NCI-H82 (cell line): ENCODE measurements around the gene INTS11.

Experiments used
- DNase-seq: peaks from one replicate; lab custom pipeline; 2025; lab: John Stamatoyannopoulos, UW

Gene INTS11

GRCh38 chr1:1285102-1285571, 39.3 kb downstream of the INTS11 start:
- DNase-seq = no peak

DNA sequence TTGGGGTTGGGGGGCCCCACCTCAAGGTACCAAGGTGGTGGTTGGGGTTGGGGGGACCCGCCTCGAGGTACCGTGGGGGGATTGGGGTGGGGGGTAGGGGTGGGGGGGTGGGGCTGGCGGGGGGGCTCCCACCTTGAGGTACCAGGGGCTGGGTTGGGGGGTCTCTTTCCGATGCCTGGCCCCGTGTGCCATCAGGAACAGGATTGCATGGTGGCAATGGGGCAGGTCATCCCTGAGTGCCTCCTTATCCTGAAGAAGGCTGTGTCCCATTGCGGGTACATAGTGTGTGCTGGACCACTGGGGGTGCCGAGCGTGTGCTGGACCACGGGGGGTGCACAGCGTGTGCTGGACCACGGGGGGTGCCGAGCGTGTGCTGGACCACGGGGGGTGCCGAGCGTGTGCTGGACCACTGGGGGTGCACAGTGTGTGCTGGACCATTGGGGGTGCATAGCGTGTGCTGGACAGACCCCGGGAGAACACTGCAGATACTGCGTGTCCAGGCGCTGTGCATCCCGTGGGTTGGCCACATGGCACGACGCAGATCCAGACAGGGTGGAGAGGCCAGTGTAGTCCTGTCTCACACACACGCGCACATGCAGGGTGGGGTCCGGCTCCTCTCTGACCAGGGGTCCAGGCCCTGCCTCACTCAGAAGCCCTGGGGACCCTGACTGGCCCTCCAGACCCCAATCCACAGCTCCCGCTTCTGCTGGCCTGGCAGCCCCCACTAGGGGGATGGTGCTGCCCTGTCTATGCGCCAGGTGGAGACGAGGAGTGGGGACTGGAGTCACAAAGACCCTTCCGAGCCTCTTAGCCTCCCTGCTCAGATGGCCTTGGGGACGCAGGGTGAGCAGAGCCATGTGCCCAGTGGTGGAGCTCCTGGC, 40.0 kb downstream of the INTS11 start:
- DNase-seq = no peak

- DNase-seq = peak; percentile 58
These were observed 40.6 kb downstream of the INTS11 start for GRCh38 chr1:1283821-1284220.

- DNase-seq = no peak
These were observed 41.5 kb downstream of the INTS11 start for GRCh38 chr1:1282998-1283397.

DNA sequence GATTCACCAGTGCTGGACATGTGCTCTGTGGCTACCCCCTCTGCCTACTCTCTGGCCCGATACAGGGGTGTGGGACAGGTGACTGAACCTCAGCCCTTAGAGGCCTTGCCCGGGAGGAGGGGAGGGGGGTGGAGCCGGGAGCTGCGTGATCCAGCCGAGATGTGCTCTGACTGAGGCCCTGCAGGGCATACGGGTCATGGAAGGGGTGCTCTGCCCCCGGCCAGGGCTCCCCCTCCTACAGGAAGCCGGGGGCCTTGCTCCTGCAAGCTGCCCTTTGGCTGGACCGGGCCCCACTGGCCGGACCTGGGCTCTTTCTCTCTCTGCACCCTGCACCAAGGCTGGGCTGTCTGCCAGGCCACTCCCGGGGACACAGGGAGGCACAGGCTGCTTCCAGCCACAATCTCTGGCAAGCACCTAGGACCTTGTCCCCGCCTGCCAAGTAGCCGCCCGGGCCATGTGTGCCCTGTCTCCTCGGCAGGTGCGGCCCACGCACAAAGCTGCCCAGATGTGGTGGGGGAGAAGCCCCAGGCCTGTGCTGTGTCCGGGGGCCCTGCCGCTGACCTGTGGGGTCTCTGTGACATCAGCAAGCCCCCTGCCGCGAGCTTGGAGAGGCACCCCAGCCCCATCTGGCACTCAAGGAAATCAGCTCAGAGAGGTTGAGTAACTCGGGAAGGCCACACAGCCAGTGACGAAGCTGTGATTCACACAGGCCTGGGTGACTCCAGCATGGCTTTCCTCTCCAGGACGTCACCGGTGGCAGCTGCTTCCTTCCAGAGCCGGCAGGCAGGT, 42.7 kb downstream of the INTS11 start:
- DNase-seq = no peak

DNA sequence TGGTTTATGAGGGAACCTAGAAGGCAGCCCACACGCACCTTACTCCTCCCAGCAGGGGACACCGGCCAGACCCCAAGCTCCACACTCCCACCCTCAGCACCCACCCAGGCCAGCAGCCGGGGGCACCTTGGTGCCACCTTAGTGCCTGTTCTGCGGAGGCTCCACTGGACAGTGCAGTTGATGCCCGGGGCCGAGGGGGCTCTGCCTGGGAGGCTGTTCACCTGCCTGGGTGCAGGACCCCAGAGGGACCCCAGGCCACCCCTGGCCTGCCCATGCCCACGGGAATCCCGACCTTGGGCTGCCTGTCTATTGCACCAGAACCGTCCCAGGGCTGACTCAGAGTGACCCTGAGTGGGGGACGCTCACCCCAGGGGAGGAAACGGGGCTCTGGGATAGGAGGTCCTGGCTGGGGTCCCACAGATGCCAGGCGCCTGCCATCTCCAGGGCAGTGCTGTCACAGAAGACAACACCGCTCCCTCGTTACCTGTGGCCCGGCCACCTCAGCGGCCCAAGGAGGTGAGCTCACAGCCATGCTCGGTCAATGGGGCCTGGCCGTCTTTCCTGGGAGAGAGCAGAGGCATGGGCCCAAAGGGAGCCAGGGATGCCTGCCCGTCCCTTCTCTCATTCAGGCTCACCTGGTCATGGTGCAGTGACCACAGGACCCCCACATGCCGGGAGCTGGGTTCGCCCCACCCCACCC, 43.5 kb downstream of the INTS11 start:
- no peak for DNase-seq

GRCh38 chr1:1279028-1279427, 45.4 kb downstream of the INTS11 start:
- no peak for DNase-seq

- no peak for DNase-seq
These were observed 45.8 kb downstream of the INTS11 start for GRCh38 chr1:1278620-1279019.

DNA sequence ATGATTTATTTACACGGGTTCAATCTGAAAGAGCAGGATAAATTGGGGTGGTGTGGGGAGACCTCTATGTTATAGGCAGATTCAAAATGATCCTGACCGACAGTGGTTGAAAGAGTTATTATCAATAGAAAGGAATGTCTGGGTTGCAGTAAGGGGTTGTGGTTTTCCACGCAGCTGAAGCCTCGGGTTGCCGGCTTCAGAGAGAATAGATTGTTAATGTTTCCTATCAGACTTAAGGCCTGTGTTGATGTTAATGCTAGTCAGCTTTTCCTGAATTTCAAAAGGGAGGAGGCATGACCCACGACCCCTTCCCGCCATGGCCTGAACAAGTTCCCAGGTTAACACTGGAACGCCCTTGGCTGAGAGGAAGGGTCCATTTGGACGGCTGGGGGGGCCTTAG, 48.6 kb downstream of the INTS11 start:
- DNase-seq = no peak

- DNase-seq = no peak
These were observed 49.5 kb downstream of the INTS11 start for GRCh38 chr1:1274931-1275431.

DNA sequence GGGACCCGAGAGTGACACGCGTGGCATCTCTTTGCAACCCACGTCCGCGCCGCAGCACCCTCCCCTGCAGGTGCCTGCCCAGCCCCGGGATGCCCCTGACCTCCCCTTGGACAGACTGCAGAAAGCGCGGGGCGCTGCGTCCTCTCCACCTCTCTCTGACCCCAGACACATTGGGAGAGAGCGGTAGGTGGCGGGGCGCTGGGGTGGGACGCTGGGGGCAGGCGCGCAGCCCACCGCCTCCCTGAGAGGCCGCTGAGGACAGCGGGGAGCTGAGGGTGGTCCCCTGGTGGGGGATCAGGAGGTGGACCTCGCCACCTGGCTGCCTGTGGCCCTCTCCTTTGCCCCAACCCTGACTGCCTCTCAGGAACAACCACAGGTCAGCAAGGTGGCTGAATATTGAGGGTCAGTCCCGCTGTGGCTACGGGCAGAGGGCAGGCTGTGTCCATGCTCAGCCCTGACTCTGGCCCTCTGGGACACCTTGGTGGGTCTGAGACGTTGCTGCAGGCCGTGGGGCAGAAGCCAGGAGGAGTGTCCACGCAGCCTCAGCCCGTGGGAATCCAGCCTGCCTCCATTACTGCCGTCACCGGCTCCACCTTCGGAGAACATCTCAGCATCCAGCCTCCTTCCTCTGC, 50.0 kb downstream of the INTS11 start:
- DNase-seq = no peak

GRCh38 chr1:1273512-1274298, 50.8 kb downstream of the INTS11 start, which contains the start of gene UBE2J2:
Gene UBE2J2 (minus strand): TSS chr1:1273854. CDS start chr1:1267992, 5,862 bp downstream.
- peak; percentile 95 for DNase-seq

DNA sequence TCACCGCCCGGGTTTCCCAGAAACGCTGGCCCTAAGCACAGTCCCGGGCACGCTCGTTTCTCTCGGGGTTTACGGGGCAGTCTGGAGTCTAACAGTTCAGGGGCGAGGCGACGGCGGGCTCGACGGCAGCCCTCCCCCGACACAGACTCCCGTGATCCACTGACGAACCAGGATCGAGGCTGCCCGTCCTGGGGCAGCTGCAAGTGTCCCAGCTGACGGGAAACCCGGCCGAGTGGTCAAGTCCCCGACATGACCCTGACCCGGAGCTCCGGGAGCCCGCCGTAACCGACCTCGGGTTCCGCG, 51.3 kb downstream of the INTS11 start:
- DNase-seq = no peak

DNA sequence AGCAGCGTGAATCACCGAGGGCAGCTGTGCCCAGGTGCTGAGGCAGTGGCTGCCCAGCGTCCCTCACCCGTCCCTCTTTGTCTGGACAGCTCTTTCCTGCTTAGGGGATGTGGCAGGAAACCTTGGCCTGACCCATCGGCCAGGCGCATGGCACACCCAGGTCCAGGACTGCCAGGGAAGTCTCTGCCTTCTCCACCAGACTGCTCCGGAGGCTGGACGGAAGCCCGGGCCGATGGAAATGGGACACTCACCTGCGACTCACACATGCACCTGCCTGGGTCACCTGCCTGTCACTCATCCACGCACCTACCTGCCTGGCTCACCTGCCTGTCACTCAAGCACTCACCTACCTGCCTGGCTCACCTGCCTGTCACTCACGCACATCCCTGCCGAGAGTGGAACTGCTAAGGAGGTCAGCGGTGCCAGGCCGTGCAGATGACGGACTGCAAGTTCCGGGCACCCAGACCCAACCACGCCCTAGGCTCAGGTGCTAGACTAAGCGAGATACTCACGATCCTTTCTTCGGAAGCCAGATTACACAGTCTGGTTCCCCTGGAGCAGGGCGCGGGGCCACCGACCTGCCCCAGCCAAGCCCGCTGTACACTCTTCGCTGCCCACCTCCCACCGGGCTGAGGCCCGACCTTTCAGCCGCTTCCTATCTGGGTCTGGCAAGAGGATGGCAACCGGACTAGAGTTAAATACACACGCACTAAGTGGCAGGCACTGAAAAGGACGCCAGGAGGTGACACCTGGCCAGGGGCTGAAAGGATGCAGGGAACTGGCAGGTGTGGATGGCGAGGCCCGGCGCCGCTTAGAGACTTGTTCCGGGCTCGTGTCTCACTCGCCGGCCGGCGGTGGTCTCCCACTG, 51.9 kb downstream of the INTS11 start:
- DNase-seq = no peak

GRCh38 chr1:1270813-1271212, 53.6 kb downstream of the INTS11 start:
- no peak for DNase-seq

- no peak for DNase-seq
These were observed 56.2 kb downstream of the INTS11 start for GRCh38 chr1:1268284-1268682.

DNA sequence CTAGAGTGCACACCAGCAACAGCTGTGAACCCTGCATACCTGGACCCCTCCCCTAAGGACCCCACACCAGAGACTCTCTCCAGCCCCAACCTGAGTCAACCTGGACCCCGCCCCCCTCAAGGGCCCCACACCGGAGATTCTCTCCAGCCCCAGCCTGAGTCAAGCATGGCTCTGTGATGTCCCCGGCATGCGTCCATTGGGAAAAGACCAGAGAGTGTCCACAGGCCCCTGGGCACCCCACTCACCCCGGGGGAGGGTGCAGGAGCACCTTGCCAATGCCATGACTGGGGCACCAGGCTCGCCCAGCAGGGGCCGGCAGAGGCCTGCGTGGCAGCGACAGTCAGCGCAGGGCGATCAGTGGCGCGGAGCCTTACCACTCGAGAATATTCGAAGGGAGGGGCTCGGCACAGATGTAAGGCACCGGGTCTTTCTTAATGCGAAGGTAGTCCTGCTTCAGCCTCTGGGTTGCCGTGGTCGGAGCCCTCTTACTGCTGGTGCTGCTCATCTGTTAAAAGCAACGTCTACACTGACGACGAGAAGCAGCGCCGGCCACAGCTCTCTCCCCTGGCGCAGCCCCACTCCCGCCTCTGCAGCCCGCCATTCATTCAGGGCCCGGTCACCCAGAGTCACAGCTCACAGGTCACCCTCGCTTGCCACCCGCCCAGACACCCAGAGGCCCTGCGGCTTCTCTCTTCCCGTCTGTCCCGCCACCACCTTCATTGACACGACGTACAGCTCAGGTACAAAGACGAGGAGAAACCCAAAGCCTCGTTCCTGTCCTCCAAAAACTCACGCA, 56.8 kb downstream of the INTS11 start:
- no peak for DNase-seq

- peak; percentile 51 for DNase-seq
These were observed 59.6 kb downstream of the INTS11 start for GRCh38 chr1:1264868-1265272.

GRCh38 chr1:1264026-1264425, 60.4 kb downstream of the INTS11 start:
- DNase-seq = no peak
